ENCODE data around the gene SERPINC1.
"Not testable (repeated sequence)": the region's sequence is repeated elsewhere in the genome, so short reads cannot be mapped to it uniquely, and the experiment has no call there.

SERPINC1 gene

DNA sequence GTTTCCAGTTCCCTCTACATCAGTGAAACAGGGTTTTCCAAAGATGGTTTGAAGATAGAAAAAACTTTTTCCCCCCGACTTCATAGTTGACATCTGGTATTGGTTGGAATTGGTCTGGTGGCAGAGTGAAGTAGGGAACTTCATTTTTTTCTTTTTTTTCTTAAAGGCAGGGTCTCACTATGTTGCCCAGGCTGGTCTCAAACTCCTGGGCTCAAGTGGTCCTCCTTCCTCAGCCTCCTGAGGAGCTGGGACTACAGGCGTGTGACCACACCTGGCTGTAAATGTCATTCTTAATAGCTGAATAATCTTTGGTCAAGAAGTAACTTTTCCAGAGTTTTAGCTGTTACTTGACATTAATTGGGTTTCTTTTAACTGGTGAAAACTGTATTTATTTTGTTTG, 27.2 kb downstream of the SERPINC1 start:
- DNase-seq = no peak

DNA sequence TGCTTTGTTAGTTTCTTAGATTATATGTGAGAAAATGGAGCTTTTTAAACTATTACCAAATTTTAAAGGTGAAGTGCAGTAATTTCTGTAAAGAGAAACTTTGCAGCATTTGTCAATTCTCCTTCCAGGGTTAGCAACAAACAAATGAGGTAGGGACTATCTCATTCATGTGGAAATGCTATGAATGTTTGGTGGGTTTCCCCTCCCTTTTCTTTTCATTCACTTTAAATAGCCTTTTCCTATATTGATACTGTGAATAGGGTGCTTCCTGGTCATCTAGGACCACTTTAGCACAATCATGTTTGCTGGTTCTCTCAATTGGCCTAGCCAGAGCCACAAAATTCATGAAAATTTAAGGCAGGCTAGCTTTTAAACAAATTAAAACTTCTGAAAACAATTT, 28.4 kb downstream of the SERPINC1 start:
- no peak for DNase-seq

DNA sequence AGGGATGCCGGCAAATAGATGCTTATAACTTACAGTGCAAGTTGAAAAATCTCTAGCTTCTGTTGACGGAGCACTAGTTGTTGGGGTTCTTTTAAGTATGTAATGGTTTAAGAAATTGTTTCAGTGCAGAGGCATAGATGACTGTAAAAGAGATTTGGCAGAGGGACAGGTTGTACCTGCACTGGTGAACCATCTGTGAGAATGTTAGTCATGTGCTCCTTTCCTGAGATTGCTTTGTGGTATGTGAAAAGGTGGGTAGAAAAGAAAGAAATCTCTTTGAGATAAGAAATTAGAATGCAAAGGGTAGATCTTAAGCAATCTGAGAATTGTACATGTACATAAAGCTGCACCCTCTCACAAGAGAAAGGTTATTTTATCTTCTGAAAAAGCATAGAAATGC, 29.5 kb downstream of the SERPINC1 start:
- no peak for DNase-seq

DNA sequence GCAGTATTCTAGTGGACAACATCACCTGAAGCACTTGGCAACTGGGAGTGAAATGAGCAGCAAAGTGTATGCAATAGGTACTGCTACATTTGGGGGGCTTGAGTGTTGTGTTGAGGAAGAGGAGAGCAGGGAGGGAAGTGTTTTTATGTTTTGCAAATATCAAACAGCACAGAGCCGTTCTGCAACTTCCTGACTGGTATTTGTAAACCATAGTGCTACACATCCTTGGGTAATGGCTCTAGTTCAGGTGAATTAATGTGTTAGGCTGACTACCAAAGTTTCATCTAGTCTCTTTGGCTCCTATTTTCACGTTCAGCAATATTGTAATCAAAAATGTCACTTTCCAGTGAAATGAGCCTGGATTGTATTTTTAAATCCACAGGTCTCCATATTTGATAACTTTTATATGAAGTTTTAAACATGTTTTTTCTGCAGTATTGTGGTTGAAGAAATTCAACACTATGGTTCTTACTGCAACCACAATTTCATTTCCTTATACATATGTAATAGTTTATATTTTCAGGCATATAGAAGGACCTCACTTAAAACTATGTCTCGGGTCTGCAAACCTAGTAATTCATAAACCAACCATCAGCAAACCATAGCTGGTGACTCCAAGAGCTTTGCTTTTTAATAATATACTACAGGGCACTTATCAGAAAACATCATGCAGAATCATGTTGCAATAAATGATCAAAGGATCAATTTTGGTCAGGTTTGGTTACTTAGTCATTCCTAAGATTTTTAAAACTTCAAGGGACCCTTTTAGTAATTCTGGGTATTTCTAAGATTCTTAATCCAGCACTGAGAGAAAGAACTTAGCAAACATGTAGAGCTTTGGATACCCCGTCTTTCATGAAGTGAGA, 30.1 kb downstream of the SERPINC1 start:
- no peak for DNase-seq

DNA sequence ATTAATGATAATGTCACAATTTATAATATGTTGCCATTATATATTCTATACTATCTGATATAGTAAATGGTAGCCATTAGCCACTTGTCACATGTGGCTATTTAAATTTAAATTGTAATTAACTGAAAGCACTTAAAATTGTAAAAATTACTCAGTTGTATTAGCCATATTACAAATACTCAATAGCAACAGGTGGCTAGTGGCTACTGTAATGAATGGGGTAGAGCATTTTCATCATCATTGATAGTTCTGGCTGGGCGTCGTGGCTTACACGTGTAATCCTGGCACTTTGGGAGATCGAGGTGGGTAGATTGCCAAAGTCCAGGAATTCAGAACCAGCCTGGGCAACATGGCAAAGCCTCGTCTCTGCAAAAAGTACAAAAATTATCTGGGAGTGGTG, 32.4 kb downstream of the SERPINC1 start:
- no peak for DNase-seq

DNA sequence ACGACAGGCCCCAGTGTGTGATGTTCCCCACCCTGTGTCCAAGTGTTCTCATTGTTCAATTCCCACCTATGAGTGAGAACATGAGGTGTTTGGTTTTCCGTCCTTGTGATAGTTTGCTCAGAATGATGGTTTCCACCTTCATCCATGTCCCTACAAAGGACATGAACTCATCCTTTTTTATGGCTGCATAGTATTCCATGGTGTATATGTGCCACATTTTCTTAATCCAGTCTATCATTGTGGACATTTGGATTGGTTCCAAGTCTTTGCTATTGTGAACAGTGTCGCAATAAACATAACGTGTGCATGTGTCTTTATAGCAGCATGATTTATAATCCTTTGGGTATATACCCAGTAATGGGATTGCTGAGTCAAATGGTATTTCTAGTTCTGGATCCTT, 36.0 kb downstream of the SERPINC1 start:
- not testable (repeated sequence) for DNase-seq

DNA sequence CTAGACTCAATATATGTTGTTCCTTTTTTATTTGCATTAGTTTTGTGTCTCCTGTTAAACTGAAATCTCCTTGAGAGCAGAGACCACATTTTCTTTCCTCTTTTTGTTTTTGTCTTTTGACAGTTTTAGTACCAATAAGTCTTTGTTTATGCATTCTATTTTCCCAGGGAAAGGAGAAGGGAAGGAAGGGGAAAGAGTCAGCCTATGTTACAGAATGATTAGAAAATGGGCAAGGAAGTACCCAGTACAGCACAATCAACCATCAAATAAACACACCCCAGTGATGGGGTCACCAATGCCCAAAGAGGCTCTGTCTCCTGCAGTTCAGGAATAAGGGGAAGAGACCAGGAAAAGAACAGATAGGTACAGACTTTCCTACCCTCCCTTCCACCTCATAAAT, 38.9 kb downstream of the SERPINC1 start:
- DNase-seq = no peak

DNA sequence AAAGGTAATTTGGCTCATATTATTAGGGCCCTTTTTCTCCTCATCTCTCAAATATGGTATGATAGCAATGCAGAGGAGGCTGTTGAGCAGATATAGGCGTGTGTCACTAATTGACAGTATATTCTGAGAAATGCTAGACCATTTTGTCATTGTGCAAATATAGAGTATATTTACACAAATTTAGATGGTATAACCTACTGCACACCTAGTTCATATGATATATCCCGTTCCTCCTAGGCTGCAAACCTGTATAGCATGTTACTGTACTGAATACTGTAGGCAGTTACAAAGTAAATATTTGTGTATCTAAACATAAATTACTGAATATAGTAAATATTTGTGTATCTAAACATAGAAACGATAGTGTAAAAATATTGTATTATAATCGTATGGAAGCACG, 40.4 kb downstream of the SERPINC1 start:
- no peak for DNase-seq

DNA sequence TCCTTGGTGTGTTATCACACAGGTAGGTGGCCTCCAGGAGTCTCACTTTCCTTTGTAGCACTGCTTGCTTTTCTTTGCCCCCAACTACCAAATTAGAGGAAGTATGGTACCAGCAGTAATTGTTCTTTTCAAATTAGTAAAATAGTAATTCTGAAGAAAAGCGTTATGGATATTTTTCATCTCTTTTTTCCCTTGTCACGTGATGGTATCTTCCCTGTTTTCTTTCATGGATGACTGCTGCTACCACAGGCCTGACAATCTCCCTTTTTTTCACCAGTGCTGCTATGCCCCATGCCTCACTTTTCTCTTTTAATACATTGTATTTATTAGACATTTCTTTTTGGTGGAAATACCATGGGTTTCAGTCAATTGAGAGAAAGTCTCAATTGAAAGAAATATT, 45.6 kb downstream of the SERPINC1 start:
- DNase-seq = no peak

DNA sequence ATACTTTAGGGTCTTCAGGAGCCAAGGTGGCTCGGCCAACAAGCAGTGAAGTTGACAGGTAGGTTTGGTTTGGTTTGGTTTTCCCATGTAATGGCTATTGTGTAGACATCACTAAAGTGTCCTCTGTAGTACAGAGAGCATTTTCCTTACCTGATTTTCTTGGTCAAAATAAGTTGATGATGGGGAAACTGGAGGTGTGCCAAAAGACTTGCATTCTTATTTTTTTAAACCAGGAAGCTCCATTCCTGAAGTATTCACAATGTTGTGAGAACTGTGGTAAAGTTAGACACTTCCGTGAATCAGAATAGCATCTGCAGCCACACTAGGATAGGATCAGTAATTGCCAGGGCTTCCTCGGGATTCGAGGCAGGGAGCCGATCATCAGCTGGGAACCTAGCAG, 46.0 kb downstream of the SERPINC1 start:
- no peak for DNase-seq

DNA sequence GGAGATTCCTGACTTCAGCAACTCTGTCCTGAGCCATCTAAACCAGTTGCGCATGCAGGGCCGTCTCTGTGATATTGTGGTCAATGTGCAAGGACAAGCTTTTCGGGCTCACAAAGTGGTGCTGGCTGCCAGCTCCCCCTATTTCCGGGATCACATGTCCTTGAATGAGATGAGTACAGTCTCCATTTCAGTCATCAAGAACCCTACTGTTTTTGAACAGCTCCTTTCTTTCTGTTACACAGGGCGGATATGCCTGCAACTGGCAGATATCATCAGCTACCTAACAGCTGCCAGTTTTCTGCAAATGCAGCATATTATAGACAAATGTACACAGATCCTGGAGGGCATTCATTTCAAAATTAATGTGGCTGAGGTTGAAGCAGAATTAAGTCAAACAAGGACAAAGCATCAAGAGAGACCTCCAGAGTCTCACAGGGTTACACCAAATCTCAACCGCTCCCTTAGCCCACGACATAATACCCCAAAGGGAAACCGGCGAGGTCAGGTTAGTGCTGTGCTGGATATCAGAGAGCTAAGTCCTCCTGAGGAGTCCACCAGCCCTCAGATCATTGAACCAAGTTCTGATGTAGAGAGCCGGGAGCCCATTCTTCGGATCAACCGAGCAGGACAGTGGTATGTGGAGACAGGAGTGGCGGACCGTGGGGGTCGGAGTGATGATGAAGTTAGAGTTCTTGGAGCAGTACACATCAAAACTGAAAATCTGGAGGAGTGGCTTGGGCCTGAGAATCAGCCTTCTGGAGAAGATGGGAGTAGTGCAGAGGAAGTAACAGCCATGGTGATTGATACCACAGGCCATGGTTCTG, 46.7 kb downstream of the SERPINC1 start:
- no peak for DNase-seq

DNA sequence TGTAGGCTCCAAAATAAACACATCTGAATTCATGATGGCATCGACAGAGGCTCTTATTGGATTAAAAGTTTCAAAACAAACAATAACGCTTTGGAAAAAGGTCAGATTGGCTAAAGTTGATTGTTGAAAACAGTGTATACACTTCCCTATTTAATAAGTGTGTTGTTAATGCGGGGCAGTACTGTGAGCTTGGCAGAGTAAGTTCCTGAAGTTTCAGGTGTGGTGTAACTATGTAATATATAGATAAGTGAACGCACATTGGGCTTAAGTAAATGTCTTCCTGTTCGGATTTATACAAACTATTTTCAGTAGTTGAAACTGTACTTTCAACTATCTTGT, 48.1 kb downstream of the SERPINC1 start:
- peak; percentile 28 for DNase-seq

DNA sequence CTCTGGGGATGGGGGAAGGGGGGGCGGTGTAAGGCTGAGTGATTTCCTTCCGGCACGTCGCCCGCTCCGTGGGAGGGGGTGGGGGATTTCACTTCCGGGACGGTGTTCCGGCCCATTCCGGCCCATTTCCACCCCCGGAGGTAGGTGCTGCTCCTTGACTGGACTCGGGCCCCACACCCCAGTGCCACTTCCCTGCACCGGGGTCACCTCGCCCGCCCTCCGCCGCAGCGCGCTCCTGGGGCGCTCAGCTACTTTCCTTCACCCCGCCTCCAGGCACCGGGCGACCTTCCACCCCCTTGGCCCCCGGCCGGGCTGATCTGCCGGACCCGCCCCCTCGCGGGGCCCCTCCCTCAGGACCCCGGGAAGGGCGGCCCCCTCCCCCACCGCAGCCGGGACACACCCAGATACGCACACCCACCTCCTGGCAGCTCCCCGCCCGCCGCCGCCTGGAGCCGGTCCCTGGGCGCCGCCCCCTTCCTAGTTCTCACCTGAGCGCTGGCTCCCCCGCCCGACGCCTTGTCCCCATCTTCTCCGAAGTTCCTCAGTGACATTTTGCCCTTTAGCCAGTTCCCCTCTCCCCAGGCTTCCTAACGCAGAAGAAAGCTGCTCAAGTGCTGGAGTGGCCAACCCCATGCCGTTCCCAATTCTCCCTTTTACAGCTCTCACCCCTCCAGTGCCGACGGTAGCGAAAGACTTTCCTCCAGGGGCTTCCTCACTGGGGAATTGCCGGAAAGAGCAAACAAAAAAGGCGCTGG, 48.7 kb downstream of the SERPINC1 start, which contains the start of gene ZBTB37:
TSS of gene ZBTB37 (plus strand) at position 115 of the 755 bp plus-strand sequence. CDS start 1,846 bp downstream, outside the sequence.
- DNase-seq = peak; percentile 51

DNA sequence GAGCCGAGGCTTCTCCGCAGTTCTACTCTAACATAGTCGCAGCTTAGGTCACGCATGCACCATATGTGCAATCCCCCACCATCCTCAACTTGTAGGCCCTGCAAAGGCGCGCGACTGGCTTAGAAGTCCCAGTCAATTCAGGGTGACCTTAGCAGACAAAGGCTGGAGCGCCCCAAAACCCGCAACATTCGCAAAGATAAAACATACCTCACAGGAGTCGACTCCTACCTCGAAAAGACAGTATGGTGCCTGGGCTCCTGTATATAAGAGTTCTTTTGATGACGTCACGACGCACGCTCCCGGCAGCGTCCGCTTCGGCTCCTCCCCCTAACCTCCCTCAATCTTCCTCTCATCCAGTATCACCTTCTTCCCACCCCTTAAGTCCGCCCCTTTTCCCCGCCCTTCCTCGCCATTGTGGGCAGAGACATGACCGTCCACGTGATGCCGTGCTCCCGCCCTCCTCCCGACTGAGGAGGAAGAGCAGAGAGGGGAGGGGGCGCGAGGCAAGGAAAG, 49.3 kb downstream of the SERPINC1 start, which contains the start of gene GAS5:
TSS of gene GAS5 (minus strand) at position 237 of the 513 bp plus-strand sequence.
- peak; percentile 99 for DNase-seq

DNA sequence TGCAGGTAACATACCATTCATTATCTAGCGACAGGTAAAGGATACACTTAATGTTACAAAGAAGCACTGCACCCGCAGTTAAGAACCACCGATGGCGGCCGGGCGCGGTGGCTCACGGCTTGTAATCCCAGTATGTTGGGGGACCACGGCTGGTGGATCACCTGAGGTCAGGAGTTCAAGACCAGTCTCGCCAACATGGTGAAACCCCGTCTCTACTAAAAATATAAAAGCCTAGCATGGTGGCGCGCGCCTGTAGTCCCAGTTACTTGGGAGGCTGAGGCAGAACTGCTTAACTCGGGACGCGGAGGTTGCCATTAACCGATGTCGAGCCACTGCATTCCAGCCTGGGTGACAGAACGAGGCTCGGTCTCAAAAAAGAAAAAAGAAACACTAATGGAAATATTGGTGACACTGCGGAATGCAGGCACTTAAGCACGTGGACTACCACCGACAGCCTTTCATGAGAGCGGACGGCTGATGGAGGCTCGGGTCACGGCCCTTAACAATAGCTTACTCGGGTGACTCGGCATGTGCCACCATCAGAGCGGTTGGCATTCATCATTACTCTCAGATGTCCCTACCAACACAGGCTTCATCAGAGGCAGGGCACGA, 49.9 kb downstream of the SERPINC1 start:
- no peak for DNase-seq

DNA sequence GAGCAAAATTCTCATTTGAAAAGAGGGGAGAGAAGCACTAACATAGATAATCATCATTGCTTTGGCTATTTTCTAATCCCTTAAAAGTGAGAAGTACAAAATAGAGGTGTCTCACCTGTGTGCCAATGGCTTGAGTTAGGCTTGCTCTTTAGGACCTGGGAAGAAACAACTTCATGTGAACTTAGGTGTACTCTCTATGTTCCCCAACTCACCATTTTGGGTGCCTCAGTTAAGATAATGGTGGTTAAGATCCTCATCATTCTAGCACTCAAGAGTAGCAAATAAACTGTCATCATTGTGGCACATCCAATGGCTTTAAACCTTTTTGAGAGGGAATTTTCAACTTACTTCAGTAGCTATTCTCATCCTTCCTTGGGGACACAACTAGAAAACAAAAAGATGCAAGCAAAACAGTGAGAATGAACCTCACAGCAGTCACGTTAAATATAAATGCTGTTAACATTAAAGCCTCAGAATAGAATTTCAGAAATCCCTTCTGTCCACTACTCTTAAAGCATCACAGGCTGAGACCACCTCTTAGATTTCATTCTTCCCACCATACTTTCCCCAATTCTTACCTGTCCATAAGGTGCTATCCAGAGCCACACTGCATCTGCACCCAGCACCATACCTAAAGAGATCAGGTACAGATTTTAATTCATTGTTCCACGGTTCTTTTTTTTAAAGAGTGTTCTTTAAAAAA, 50.6 kb downstream of the SERPINC1 start:
- DNase-seq = no peak

DNA sequence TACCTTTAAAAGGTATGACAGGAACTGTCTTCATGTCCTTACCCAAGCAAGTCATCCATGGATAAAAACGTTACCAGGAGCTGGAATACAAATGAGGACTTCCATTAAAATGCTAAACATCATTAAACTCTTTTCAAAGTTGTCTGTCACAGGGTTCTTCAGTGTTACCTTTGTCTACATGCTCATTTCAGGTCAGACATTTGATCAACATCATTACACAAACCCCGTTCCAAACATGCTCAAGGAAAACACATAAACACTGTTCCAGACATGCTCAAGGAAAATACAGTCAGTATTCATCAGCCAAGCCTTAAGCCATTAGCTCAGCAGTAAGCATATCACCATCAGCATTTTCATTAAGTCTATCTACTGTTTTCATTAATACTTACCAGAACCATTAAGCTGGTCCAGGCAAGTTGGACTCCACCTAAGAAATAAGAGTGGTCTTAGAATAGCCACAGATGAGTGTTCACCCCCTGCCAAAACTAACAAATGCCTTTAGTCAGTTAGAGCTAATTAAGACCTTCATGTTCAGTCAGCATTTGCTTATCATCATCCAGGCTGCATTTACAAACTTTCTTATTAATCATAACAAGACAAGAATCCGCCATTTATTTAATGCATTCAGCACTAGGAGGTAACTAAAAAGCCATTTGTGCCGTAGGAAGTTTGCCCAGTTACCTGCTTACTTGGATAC, 51.5 kb downstream of the SERPINC1 start:
- no peak for DNase-seq

DNA sequence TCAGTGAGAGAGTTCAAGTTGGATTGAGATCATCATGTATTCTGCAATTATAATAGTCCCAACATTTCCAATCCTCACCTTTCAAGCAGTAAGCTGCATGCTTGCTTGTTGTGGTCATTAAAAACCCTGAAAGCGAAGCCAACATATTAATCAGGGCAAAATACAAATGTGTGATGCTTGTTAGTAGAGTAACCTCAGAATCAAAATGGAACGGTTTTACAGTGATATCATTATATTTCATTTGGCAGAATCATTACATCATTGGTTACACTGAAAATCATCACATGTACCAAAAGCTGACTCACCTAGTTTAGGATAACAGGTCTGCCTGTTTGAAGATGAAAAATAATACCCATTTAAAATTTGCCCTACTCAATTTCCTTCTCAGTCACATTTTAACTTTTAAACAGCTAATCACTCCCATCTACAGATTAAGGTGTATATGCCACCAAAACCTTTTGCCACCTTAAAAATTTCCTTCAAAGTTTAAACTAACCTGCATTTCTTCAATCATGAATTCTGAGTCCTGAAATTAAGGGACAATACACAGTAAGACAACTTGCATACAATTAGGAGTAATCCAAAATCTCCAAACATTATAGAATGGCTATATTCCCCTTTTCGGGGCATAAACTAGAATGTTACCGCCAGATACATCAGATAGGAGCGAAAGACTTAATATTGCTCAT, 52.8 kb downstream of the SERPINC1 start:
- DNase-seq = no peak

DNA sequence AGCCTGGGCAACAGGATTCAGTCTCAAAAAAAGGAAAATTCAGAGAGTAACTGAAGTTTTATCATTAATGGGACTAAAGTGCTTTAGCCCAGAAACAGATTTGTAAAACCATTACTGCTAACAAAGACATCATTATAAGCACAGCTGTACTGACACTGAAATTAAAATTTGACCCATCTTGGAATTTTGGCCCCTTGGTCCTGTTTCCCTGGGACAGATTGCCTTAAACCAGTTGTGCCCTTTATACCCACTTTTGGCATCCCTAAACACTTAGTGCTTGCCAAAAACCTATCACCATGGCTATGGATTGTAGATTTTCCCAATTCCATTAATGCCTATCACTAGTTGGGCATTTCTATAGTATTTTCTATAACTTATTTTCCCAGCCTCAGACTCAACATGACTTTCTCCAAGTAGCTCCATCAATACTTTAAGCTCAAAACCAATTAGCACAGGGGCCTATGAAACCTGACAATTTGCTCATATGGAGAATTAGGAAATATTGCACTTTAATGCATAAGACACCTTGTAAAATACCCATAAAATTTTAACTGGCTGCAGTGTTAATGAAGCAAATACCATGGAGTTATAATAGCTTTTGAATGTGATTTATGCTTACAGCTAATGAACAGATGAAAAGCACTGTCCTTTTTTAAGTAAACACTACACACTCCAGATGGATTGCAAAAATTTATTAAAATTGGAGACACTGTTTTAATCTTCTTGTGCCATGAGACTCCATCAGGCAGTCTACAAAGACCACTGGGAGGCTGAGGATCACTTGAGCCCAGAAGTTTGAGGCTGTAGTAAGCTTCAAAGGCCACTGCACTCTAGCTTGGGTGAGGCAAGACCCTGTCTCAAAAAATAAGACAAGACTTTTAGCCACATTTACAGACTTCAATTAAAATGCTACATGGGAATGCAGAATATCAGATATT, 53.6 kb downstream of the SERPINC1 start:
- DNase-seq = no peak
